ENCODE measurements around the gene ILDR2.

The ILDR2 gene

DNA sequence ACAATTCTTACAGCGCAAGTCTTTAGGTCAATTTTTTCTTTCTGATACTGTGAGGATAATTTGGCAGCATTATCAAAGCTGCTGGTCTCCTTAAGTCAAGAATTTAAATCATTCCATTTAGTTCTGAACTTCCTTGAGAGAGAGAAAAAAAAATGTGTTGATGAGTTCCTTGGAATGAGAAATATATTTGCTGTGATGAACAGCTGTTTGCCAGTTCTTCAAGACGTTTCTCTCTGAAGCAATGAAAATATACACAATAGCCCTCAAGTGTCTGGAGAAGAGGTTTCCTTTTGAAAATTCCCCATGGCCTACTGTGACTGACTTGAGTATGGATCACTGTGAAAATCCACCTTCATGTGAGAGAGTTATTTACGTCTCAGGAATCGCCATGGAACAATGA lies 68.3 kb downstream of the ILDR2 start:
- no peak for DNase-seq (ENCODE audit: low spot score in 2 of 2)
- Histone ChIP-seq H3K4me1 (no peaks in the 10 kb centered on the region), H3K9me3 (no peaks in the 10 kb centered on the region), H3K4me3 (no peak overlapping the region), H3K27me3 (ENCODE audit: low read depth) (peaks cover 19% of the 10 kb centered on the region), H3K36me3 (replicated peaks) (no peaks in the 10 kb centered on the region)
- in situ Hi-C loops (cut with MboI; ENCODE audit: low sequenced_read_pairs), result loop anchor here (25.0 kb wide), 1 partner anchor 630 kb away; no protein-coding TSS in a partner anchor

DNA sequence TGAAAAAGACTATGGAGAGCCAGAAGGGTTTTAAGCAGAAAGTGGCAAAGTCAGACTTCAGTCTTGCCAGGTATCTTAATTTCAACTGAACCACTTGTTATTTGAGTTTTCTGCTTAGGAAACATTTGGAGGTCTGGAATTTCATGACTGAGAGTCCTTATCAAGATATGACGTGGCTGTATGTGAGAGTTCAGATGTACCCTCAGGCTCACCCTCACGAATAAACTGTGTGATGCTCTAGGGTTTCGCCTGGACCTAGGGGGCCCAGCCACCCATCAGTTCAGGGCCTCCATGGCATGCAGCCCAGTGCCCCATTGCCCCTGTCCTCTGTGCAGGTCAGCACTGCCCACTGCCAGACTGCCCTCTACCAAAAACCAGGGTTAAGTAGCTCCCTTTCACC lies 68.7 kb downstream of the ILDR2 start:
- in situ Hi-C loops (cut with MboI; ENCODE audit: low sequenced_read_pairs), result loop anchor here (25.0 kb wide), 1 partner anchor 631 kb away; no protein-coding TSS in a partner anchor

DNA sequence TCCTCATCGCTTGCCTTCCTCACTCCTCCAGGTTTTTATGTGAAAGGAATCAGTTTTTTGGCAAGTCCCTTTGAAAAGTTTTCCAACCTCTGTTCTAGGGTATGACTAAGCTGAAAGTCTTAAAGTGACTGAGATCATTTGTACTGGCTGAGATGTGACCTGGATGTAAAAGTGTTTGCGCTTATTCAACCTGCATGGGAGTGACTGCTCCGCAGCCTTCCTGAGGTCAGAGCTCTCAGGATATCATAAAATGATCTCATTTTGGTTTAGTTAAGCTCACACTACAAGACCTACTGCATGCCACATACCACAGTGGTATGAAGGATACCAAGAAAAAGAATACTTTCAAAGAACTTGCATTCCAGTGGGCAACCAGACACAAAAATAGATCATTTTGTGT lies 69.4 kb downstream of the ILDR2 start:
- Histone ChIP-seq H3K27me3 (ENCODE audit: low read depth) (peaks cover 22% of the 10 kb centered on the region), H3K9me3 (no peaks in the 10 kb centered on the region), H3K36me3 (replicated peaks) (no peaks in the 10 kb centered on the region), H3K4me3 (no peak overlapping the region), H3K4me1 (no peaks in the 10 kb centered on the region)
- in situ Hi-C loops (cut with MboI; ENCODE audit: low sequenced_read_pairs), result loop anchor here (25.0 kb wide), 1 partner anchor 631 kb away; no protein-coding TSS in a partner anchor
- DNase-seq (ENCODE audit: low spot score in 2 of 2), result no peak

More for the DNA sequence above, 68.7 kb downstream of the ILDR2 start:
- Histone ChIP-seq H3K4me1 (no peaks in the 10 kb centered on the region), H3K9me3 (no peaks in the 10 kb centered on the region), H3K36me3 (replicated peaks) (no peaks in the 10 kb centered on the region), H3K4me3 (no peak overlapping the region), H3K27me3 (ENCODE audit: low read depth) (peaks cover 19% of the 10 kb centered on the region)
- DNase-seq (ENCODE audit: low spot score in 2 of 2), result no peak

DNA sequence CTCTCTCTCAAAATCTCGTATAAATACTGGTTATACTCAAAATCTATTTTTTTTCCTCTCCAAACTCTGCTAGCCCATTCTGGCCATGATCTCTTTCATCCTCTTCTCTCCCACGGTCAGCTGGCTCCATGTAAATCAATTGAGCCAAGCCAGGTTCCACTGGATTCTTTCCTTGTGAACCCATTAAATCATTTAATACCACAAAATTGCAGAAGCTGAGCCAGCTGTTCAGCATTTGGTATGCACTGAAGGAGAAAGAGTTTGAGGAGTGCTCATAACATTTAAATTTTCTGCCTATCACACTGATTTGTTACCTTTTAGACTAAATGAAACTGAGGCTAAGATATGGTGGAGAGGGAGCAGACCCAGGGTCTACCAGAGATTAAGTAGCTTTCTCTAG lies 70.2 kb downstream of the ILDR2 start:
- H3K36me3 ChIP-seq (replicated peaks), result no peaks in the 10 kb centered on the region
- in situ Hi-C loops (cut with MboI; ENCODE audit: low sequenced_read_pairs), result loop anchor here (25.0 kb wide), 1 partner anchor 632 kb away; no protein-coding TSS in a partner anchor
- H3K27me3 ChIP-seq (ENCODE audit: low read depth), result peaks cover 24% of the 10 kb centered on the region
- H3K4me1 ChIP-seq, result no peaks in the 10 kb centered on the region
- no peaks in the 10 kb centered on the region for H3K9me3 ChIP-seq
- DNase-seq (ENCODE audit: low spot score in 2 of 2), result no peak
- no peak overlapping the region for H3K4me3 ChIP-seq

DNA sequence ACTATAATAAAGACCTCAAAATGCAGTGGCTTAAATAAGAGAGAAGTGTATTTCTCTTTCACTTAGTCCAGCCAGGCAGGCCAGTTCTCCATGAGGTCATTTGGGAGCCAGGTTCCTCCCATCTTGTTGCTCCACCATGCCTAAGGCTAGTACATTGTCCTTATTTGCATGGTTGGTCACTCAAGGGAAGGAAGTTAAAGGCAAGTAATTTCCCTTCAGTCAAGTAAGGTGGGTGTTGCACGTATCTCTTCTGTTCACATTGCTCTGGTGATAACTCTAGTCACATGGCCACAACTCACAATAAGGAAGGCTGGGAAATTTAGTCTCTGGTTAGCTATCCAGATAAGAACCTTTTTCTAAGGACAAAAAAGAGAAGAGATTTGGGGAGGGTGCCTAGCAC lies 72.1 kb downstream of the ILDR2 start:
- Histone ChIP-seq H3K27me3 (ENCODE audit: low read depth) (peaks cover 27% of the 10 kb centered on the region), H3K4me1 (no peaks in the 10 kb centered on the region), H3K9me3 (0 out of 2 replicates have a peak, but pooled peaks cover 2% of the 10 kb centered on the region), H3K36me3 (replicated peaks) (no peaks in the 10 kb centered on the region), H3K4me3 (no peak overlapping the region)
- in situ Hi-C loops (cut with MboI; ENCODE audit: low sequenced_read_pairs), result loop anchor here (25.0 kb wide), 1 partner anchor 634 kb away; no protein-coding TSS in a partner anchor
- DNase-seq (ENCODE audit: low spot score in 2 of 2), result no peak

DNA sequence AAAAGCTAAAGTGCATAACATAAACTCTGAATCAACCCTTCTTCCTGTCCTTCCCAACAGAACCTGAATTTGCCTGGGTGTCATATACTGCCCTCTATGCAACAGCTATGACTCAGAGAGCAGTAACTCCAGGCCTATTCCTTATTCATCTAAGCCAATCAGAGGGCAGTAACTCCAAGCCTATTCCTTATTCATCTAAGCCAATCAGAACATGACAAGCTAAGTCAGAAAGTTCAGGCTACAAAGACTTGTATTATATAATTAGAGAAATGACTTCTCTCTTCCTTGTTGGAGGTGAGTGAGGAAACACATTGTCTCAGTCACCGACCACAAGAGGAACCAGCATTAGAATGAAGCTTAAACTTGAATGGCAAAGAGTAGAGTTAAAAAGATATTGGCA lies 73.1 kb downstream of the ILDR2 start:
- H3K4me1 ChIP-seq, result no peaks in the 10 kb centered on the region
- H3K4me3 ChIP-seq, result no peak overlapping the region
- in situ Hi-C loops (cut with MboI; ENCODE audit: low sequenced_read_pairs), result loop anchor here (25.0 kb wide), 1 partner anchor 635 kb away; no protein-coding TSS in a partner anchor
- no peaks in the 10 kb centered on the region for H3K36me3 ChIP-seq (replicated peaks)
- DNase-seq (ENCODE audit: low spot score in 2 of 2), result no peak
- peaks cover 27% of the 10 kb centered on the region for H3K27me3 ChIP-seq (ENCODE audit: low read depth)
- 0 out of 2 replicates have a peak, but pooled peaks cover 2% of the 10 kb centered on the region for H3K9me3 ChIP-seq

DNA sequence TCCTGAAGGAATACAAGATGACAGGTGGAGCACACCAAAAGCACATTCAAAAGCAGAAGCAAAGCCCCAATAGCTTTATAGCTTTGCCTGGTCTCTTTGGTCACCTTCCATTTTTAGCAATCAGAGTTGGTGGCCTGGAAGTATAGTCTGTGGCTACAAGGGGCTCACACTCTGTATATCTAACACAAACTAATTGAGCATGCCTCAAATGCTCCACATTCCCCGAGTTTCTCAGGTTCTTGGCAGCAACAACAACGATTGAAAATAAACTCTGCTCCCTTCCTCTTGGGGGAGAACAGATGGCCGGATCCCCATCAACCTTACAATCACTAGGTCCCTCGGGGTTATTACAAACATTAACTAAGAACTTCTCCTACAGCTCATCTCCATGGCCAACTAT lies 74.4 kb downstream of the ILDR2 start:
- Histone ChIP-seq H3K9me3 (0 out of 2 replicates have a peak, but pooled peaks cover 2% of the 10 kb centered on the region), H3K4me1 (no peaks in the 10 kb centered on the region), H3K36me3 (replicated peaks) (no peaks in the 10 kb centered on the region), H3K4me3 (no peak overlapping the region), H3K27me3 (ENCODE audit: low read depth) (peaks cover 16% of the 10 kb centered on the region)
- in situ Hi-C loops (cut with MboI; ENCODE audit: low sequenced_read_pairs), result loop anchor here (25.0 kb wide), 1 partner anchor 636 kb away; no protein-coding TSS in a partner anchor
- DNase-seq (ENCODE audit: low spot score in 2 of 2), result no peak

DNA sequence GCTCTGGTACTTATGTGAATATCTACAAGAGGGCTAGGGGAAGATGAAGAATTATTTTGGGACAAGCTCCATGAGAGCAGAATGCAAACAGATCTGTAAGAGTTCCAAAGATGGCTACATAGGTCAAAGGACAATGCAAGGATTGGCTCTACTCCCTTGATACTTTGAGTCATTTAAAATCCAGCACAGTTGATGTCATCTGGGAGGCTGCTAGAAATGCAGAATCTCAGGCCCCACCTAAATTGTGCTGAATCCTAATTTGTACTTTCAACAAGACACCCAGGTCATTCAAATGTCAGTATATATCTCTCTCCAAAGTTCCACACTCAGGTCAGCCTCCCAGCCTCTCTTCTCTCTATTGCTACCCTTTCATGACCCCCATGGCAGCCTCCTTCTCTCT lies 75.6 kb downstream of the ILDR2 start:
- Histone ChIP-seq H3K4me3 (no peak overlapping the region), H3K9me3 (0 out of 2 replicates have a peak, but pooled peaks cover 2% of the 10 kb centered on the region), H3K4me1 (no peaks in the 10 kb centered on the region), H3K36me3 (replicated peaks) (no peaks in the 10 kb centered on the region), H3K27me3 (ENCODE audit: low read depth) (0 out of 2 replicates have a peak, but pooled peaks cover 8% of the 10 kb centered on the region)
- DNase-seq (ENCODE audit: low spot score in 2 of 2), result no peak
- in situ Hi-C loops (cut with MboI; ENCODE audit: low sequenced_read_pairs), result loop anchor here (25.0 kb wide), 1 partner anchor 638 kb away; no protein-coding TSS in a partner anchor

DNA sequence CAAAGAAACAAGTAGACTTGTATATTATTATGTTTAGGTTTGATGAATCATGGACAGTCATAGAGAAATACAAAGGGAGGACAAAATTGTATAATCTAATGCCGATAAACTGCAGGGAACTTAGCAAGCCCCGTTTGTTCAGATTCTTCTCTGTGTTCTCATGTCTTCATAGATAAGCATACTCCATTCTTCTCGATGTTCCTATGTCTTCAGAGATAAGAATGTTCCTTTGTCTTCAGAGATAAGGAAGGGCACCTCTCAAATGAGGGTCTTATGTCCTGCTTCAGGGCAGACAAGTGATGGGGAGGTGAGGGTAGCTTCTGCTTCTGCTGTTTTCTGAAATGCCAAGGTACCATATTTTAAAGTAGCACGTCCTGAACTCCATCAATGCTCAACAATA lies 79.6 kb downstream of the ILDR2 start:
- no peaks in the 10 kb centered on the region for H3K4me1 ChIP-seq
- no peaks in the 10 kb centered on the region for H3K36me3 ChIP-seq (replicated peaks)
- 0 out of 2 replicates have a peak, but pooled peaks cover 2% of the 10 kb centered on the region for H3K9me3 ChIP-seq
- DNase-seq (ENCODE audit: low spot score in 2 of 2), result no peak
- no peak overlapping the region for H3K4me3 ChIP-seq
- H3K27me3 ChIP-seq (ENCODE audit: low read depth), result peaks cover 12% of the 10 kb centered on the region
- in situ Hi-C loops (cut with MboI; ENCODE audit: low sequenced_read_pairs), result no loop called here

DNA sequence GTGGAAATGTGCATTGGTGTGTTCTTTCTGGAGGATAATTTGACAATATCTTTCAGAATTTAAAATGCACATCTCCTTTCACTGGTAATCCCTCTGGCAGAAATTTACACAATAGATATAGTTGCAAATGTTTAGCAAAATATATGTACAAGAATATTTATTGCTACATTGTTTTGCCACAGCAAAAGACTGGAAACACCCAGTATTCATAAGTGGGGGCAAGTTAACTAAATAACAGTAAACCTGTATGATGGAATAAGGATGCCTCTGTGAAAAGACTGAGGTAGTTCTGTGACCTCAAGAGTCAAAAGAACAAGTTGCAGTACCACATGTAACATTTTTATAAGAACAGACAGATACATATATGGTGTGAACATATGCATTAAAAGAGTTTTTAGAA lies 85.6 kb downstream of the ILDR2 start:
- in situ Hi-C loops (cut with MboI; ENCODE audit: low sequenced_read_pairs), result no loop called here
- H3K36me3 ChIP-seq (replicated peaks), result no peaks in the 10 kb centered on the region
- no peak for DNase-seq (ENCODE audit: low spot score in 2 of 2)
- peaks cover 3% of the 10 kb centered on the region; the same call in 1 of the 2 replicates for H3K4me1 ChIP-seq
- H3K9me3 ChIP-seq, result no peaks in the 10 kb centered on the region
- H3K4me3 ChIP-seq, result no peak overlapping the region
- peaks cover 11% of the 10 kb centered on the region for H3K27me3 ChIP-seq (ENCODE audit: low read depth)

DNA sequence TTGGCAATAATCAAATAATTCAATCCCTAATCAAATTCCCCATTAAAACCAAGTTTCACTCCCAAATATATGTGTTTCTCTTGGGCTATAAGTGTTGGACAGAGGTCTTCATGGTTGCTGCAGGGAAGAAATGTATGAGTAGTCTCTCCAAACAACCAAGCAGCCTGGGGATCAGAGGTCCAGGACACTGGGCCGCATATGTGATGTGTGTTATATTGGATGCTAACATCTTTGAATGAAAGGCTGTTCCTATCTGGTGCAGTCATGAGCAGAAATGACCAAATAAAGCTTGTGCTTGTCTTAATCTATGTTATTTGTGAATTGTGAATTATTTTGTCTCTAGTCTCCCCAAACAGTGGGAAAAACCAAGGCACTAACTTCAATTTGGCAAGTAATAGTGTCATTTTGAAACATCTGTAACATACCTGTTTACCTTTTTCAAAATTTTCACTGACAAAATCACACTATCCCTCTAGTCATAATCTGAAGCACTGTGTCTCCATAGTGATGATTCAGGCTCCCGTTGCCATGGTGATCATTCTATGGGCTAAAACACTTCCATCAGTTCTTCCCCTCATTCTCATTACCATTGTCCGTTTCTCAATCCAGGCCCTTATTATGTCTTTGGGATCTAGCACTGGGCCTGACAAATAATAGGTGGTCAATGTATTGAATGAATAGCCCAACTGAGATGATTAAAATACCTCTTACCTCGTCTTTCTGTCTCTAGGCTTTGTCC lies 86.8 kb downstream of the ILDR2 start:
- H3K9me3 ChIP-seq, result no peaks in the 10 kb centered on the region
- H3K4me1 ChIP-seq, result peaks cover 3% of the 10 kb centered on the region; the same call in 1 of the 2 replicates
- DNase-seq (ENCODE audit: low spot score in 2 of 2), result peak; percentile 40 to 45
- no peak overlapping the region for H3K4me3 ChIP-seq
- H3K36me3 ChIP-seq (replicated peaks), result no peaks in the 10 kb centered on the region
- H3K27me3 ChIP-seq (ENCODE audit: low read depth), result peaks cover 11% of the 10 kb centered on the region
- in situ Hi-C loops (cut with MboI; ENCODE audit: low sequenced_read_pairs), result no loop called here

DNA sequence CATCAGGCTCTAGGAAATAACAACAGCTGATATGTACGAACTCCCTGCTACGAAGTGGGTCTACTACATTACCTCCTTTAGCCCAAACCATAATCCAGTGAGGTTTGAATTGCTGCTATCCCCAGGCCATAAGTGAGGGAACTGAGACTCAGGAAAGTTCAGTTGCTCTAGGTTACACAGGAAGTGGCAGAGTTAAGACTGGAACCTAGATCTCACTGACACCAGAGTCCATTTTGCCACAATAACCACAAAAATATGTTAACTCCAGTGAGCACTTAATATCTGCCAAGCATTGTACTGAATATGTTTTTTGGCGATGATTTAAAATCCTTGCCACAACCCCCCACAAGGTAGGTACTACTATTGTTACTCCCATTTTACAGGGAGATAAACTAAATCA lies 90.4 kb downstream of the ILDR2 start:
- Histone ChIP-seq H3K4me1 (peaks cover 3% of the 10 kb centered on the region; the same call in 1 of the 2 replicates), H3K9me3 (no peaks in the 10 kb centered on the region), H3K27me3 (ENCODE audit: low read depth) (peaks cover 2% of the 10 kb centered on the region; the same call in 1 of the 2 replicates), H3K4me3 (no peak overlapping the region), H3K36me3 (replicated peaks) (no peaks in the 10 kb centered on the region)
- no peak for DNase-seq (ENCODE audit: low spot score in 2 of 2)
- in situ Hi-C loops (cut with MboI; ENCODE audit: low sequenced_read_pairs), result no loop called here

DNA sequence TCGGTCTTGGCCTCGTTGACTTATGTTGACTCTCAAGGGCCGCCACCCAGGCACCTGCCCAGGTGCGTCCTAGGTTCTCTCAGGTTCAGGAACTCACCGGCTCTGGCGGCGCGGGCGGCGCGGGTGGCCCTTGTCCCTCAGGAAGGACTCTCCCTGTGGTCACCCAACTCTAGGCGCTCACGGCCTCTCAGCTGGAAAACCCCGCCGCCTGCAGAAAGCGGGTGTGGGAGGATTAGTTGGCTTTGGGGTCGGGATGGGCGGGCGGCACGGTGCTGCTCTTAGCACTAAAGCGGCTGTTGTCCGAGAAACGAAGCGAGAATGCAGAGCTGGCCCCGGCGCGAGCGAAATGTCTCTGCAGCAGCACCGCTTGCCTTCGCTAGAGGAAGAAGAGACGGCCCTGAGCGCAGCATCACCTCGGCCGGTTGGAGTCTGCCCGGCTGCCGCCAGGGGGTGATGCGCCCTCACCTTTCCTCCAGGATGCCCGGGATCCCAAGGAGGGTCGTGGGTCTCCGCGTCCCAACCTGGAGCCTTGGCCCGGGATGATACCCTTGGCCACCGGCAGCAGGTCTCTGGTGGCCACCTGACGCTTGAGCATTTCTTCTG lies 91.2 kb downstream of the ILDR2 start:
- DNase-seq (ENCODE audit: low spot score in 2 of 2), result peak in 1 of 2 experiments; percentile 26
- in situ Hi-C loops (cut with MboI; ENCODE audit: low sequenced_read_pairs), result no loop called here
- Histone ChIP-seq H3K36me3 (replicated peaks) (no peaks in the 10 kb centered on the region), H3K27me3 (ENCODE audit: low read depth) (peaks cover 2% of the 10 kb centered on the region; the same call in 1 of the 2 replicates), H3K4me1 (peaks cover 3% of the 10 kb centered on the region; the same call in 1 of the 2 replicates), H3K4me3 (no peak overlapping the region), H3K9me3 (no peaks in the 10 kb centered on the region)

DNA sequence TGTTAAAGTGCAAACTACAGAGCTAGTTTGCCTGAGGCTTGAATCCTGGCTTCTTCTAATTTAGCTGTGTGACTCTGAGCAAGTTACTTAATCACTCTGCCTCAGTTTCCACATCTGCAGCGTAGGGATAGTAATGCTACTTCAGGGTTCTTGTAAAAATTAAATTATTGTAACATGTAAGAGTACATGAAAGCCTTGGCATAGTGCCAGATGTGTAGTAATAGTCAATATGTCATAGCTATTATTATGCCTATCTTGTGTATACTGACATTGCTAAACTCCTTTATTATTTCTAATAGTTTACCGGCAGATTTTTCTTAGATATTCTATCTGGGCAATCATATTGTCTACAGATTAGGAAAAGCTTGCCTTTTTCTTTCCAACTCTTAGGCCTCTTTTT lies 92.4 kb downstream of the ILDR2 start:
- in situ Hi-C loops (cut with MboI; ENCODE audit: low sequenced_read_pairs), result no loop called here
- H3K27me3 ChIP-seq (ENCODE audit: low read depth), result peaks cover 2% of the 10 kb centered on the region; the same call in 1 of the 2 replicates
- H3K4me1 ChIP-seq, result no peaks in the 10 kb centered on the region
- H3K4me3 ChIP-seq, result no peak overlapping the region
- no peaks in the 10 kb centered on the region; the same call in 1 of the 2 replicates for H3K9me3 ChIP-seq
- no peaks in the 10 kb centered on the region for H3K36me3 ChIP-seq (replicated peaks)
- no peak for DNase-seq (ENCODE audit: low spot score in 2 of 2)

Measured in HAP-1 (cell line).